Activated CD4-positive, alpha-beta T cell treated with anti-CD3 and anti-CD28 coated beads, Interleukin-2, amount 10 ng/mL, durations not matched to agents 7 days and 5 days (primary cell): ENCODE measurements around the gene TRPM7. TPM values are rescaled to one million over a fixed set of nuclear protein-coding genes. Genes with fewer than 3 reads are reported as not detected.

Experiments used
- CTCF ChIA-PET: fragments of 350-600 bp; sonication (Branson Sonifier 250); formaldehyde crosslinking; loops from one replicate; lab custom pipeline; 2021; ENCODE audit warnings: antibody characterized with exemption; lab: Charles Lee
- POLR2A ChIA-PET: fragments of 350-600 bp; sonication (Branson Sonifier 250); formaldehyde crosslinking; loops from one replicate; lab custom pipeline; 2021; ENCODE audit warnings: antibody characterized with exemption; lab: Charles Lee
- DNase-seq: peaks from one replicate; pipeline ENCODE4 v3.0.0-alpha.2; 2020
- H3K27ac Mint-ChIP-seq: one replicate; pipeline ENCODE4 v1.8.0; 2021; ENCODE audit warnings: mild to moderate bottlenecking, moderate library complexity, mixed read lengths
- H3K27me3 Mint-ChIP-seq: one replicate; pipeline ENCODE4 v1.8.0; 2021; ENCODE audit warnings: mixed read lengths
- H3K36me3 Mint-ChIP-seq: one replicate; pipeline ENCODE4 v1.8.0; 2021; ENCODE audit warnings: low read depth, mixed read lengths
- H3K4me1 Mint-ChIP-seq: one replicate; pipeline ENCODE4 v1.8.0; 2021; ENCODE audit warnings: mixed read lengths
- H3K4me3 Mint-ChIP-seq: one replicate; pipeline ENCODE4 v1.8.0; 2021; ENCODE audit warnings: mild to moderate bottlenecking, moderate library complexity, mixed read lengths
- H3K9me3 Mint-ChIP-seq: one replicate; pipeline ENCODE4 v1.8.0; 2021; ENCODE audit warnings: mixed read lengths
- total RNA-seq, 2 experiments: library from RNA; stranded (reverse); gene quantifications; one replicate each; pipeline ENCODE4 v1.2.3, GENCODE V29; 2021

TRPM7 gene
- total RNA-seq, 2 experiments from 2014 or later: 39.6 to 44.2 TPM

DNA sequence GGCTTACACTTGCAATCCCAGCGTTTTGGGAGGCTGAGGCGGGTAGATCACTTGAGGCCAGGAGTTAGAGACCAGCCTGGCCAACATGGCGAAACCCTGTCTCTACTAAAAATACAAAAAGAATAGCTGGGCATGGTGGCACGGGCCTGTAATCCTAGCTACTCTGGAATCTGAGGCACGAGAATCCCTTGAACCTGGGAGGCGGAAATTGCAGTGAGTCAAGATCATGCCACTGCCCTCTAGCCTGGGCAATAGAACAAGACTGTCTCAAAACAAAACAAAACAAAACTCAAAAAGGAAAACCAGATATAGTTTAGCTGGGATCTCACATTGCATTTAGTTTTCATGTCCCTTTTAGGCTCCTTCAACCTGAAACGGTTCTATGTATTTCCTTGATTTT, 137.3 kb downstream of the TRPM7 start:
- H3K4me3 Mint-ChIP-seq: no peak overlapping the region
- no peaks in the 10 kb centered on the region for H3K9me3 Mint-ChIP-seq
- H3K36me3 Mint-ChIP-seq: no peaks in the 10 kb centered on the region
- no peak for DNase-seq
- H3K27me3 Mint-ChIP-seq: peaks cover 4% of the 10 kb centered on the region
- POLR2A ChIA-PET: no interaction called here
- CTCF ChIA-PET: interaction anchor here (0.6 to 1.5 kb wide), 3 partner anchors 12 to 83 kb away, joined by 3 to 5 read pairs (median 4); no protein-coding TSS in a partner anchor
- H3K27ac Mint-ChIP-seq: no peak overlapping the region
- peaks cover 1% of the 10 kb centered on the region for H3K4me1 Mint-ChIP-seq

GRCh38 chr15:50546566-50546965, 140.0 kb downstream of the TRPM7 start, which contains the start of gene USP50:
Gene USP50 (minus strand): TSS chr15:50546666. CDS start chr15:50546525, 141 bp downstream.
- POLR2A ChIA-PET: no interaction called here
- Mint-ChIP-seq H3K4me1 (no peaks in the 10 kb centered on the region), H3K9me3 (no peaks in the 10 kb centered on the region), H3K4me3 (no peak within 1 kb of the TSS), H3K27me3 (peaks cover 7% of the 10 kb centered on the region), H3K36me3 (no peaks in the 10 kb centered on the region), H3K27ac (no peak within 1 kb of the TSS)
- CTCF ChIA-PET: interaction anchor here (1.3 kb wide), 1 partner anchor 16 kb away, joined by 4 read pairs; no protein-coding TSS in a partner anchor
- DNase-seq: no peak

DNA sequence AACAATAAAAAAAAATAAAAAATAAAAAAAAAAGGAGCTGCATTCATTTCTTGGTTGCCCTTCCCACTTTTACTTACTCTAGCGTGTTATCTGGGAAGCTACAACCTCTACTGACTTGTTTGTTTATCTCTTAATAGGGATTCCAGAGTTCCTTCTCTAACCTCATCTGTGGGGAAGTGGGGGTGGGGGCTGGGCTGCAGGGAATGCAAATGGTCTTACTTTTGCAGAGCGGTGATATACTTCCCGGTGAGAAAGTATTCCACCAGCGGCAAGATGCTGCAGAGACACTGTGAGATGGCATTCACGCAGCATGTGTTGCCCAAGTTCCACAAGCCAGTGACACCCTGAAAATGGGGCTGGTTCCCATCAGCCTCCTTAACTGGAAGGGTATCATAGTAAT, 142.2 kb downstream of the TRPM7 start:
- Mint-ChIP-seq H3K4me1 (no peaks in the 10 kb centered on the region), H3K27ac (no peak overlapping the region), H3K9me3 (no peaks in the 10 kb centered on the region), H3K27me3 (peaks cover 7% of the 10 kb centered on the region), H3K4me3 (no peak overlapping the region), H3K36me3 (no peaks in the 10 kb centered on the region)
- ChIA-PET CTCF (interaction anchor here (0.6 to 0.9 kb wide), 2 partner anchors 9 to 20 kb away, joined by 4 to 6 read pairs; no protein-coding TSS in a partner anchor), POLR2A (no interaction called here)
- DNase-seq: no peak

GRCh38 chr15:50543556-50543955, 143.0 kb downstream of the TRPM7 start:
- no peaks in the 10 kb centered on the region for H3K9me3 Mint-ChIP-seq
- DNase-seq: no peak
- no peaks in the 10 kb centered on the region for H3K36me3 Mint-ChIP-seq
- POLR2A ChIA-PET: no interaction called here
- no peak overlapping the region for H3K27ac Mint-ChIP-seq
- no peaks in the 10 kb centered on the region for H3K4me1 Mint-ChIP-seq
- CTCF ChIA-PET: interaction anchor here (0.8 to 1.3 kb wide), 2 partner anchors 10 to 13 kb away, joined by 4 read pairs; no protein-coding TSS in a partner anchor
- no peak overlapping the region for H3K4me3 Mint-ChIP-seq
- H3K27me3 Mint-ChIP-seq: peaks cover 7% of the 10 kb centered on the region

GRCh38 chr15:50542887-50543210, 143.7 kb downstream of the TRPM7 start:
- H3K4me1 Mint-ChIP-seq: no peaks in the 10 kb centered on the region
- no peaks in the 10 kb centered on the region for H3K9me3 Mint-ChIP-seq
- no peaks in the 10 kb centered on the region for H3K36me3 Mint-ChIP-seq
- no peak overlapping the region for H3K4me3 Mint-ChIP-seq
- POLR2A ChIA-PET: no interaction called here
- H3K27ac Mint-ChIP-seq: no peak overlapping the region
- CTCF ChIA-PET: interaction anchor here (0.8 to 1.3 kb wide), 2 partner anchors 11 to 12 kb away, joined by 4 read pairs; no protein-coding TSS in a partner anchor
- DNase-seq: no peak
- peaks cover 7% of the 10 kb centered on the region for H3K27me3 Mint-ChIP-seq

GRCh38 chr15:50531766-50532165, 154.8 kb downstream of the TRPM7 start:
- ChIA-PET CTCF (interaction anchor here (0.6 to 1.4 kb wide), 3 partner anchors 34 to 263 kb away, joined by 3 to 6 read pairs (median 4); no protein-coding TSS in a partner anchor), POLR2A (no interaction called here)
- no peak overlapping the region for H3K27ac Mint-ChIP-seq
- no peak for DNase-seq
- H3K4me1 Mint-ChIP-seq: peaks cover 3% of the 10 kb centered on the region
- H3K4me3 Mint-ChIP-seq: no peak overlapping the region
- peaks cover 3% of the 10 kb centered on the region for H3K27me3 Mint-ChIP-seq
- no peaks in the 10 kb centered on the region for H3K36me3 Mint-ChIP-seq
- H3K9me3 Mint-ChIP-seq: no peaks in the 10 kb centered on the region

DNA sequence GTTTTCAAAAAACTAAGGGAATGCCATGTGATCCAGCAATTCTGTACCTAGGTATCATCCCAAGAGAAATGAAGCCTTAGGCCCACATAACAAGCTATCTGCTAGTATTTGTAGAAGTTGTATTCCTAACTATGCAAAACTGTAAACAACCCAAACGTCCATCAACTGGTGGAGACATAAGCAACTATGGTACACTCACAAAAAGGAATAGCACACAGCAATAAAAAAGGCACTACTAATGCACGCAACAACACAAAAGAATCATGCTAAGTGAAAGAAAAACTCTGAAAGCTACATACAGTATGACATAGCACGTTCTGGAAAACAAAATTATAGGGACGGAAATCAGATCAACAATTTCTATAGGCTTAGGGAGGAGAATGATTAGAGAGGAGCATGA, 155.4 kb downstream of the TRPM7 start:
- no peak for DNase-seq
- H3K36me3 Mint-ChIP-seq: no peaks in the 10 kb centered on the region
- H3K9me3 Mint-ChIP-seq: no peaks in the 10 kb centered on the region
- H3K4me1 Mint-ChIP-seq: peaks cover 3% of the 10 kb centered on the region
- no peak overlapping the region for H3K27ac Mint-ChIP-seq
- H3K27me3 Mint-ChIP-seq: peaks cover 3% of the 10 kb centered on the region
- ChIA-PET POLR2A (no interaction called here), CTCF (interaction anchor here (0.8 to 1.4 kb wide), 4 partner anchors 9 to 53 kb away, joined by 3 to 4 read pairs (median 4); no protein-coding TSS in a partner anchor)
- H3K4me3 Mint-ChIP-seq: no peak overlapping the region

DNA sequence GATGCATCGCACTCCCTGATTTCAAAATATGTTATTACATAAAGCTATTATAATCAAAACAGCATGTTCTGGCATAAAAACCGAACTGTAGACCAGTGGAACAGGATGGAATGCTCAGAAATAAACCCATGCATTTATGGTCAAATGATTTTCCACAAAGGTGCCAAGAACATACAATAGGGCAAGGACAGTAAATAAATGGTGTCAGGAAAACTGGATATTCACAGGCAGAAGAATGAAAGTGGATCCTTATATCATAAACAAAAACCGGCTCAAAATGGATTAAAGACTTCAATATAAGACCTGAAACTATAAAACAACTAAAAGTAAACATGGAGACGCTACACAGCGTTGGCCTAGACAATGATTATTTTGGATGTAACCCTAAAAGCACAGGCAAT, 162.7 kb downstream of the TRPM7 start:
- ChIA-PET CTCF (no interaction called here), POLR2A (no interaction called here)
- Mint-ChIP-seq H3K36me3 (no peaks in the 10 kb centered on the region), H3K4me1 (no peaks in the 10 kb centered on the region), H3K4me3 (no peak overlapping the region), H3K9me3 (no peaks in the 10 kb centered on the region), H3K27ac (no peak overlapping the region), H3K27me3 (no peaks in the 10 kb centered on the region)
- no peak for DNase-seq

DNA sequence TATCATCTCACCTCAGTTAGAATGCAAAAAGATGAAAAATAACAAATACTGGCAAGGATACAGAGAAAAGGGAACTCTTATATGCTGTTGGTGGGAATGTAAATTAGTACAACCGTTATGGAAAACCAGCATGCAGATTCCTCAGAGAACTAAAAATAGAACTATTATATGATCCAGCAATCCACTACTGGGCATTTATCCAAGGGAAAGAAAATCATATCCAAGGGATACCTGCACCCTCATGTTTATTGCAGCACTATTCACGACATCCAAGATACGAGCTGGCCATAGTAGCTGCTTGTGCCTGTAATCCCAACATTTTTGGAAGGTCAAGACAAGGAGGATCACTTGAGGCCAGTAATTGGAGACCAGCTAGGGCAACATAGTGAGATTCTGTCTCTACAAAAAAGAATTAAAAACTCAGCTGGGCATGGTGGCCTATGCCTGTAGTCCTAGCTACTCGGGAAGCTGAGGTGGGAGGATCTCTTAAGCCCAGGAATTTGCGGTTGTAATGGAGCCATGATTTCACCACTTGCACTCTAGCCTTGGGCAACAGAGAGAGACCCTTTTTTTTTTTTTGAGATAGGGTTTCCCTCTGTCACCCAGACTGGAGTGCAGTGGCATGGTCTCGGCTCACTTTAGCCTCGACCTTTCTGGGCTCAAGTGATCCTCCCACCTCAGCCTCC, 166.7 kb downstream of the TRPM7 start:
- Mint-ChIP-seq H3K27me3 (no peaks in the 10 kb centered on the region), H3K4me3 (no peak overlapping the region), H3K36me3 (peaks cover 2% of the 10 kb centered on the region), H3K9me3 (peaks cover 4% of the 10 kb centered on the region), H3K27ac (no peak overlapping the region), H3K4me1 (no peaks in the 10 kb centered on the region)
- POLR2A ChIA-PET: interaction anchor here (0.6 kb wide), 1 partner anchor 825 kb away, joined by 3 read pairs; no protein-coding TSS in a partner anchor
- DNase-seq: no peak
- CTCF ChIA-PET: no interaction called here

- Mint-ChIP-seq H3K27ac (no peak overlapping the region), H3K4me1 (no peaks in the 10 kb centered on the region), H3K9me3 (no peaks in the 10 kb centered on the region), H3K27me3 (no peaks in the 10 kb centered on the region), H3K4me3 (no peak overlapping the region), H3K36me3 (peaks cover 2% of the 10 kb centered on the region)
- ChIA-PET CTCF (no interaction called here), POLR2A (no interaction called here)
- DNase-seq: no peak
Measured at GRCh38 chr15:50513001-50513400, 173.6 kb downstream of the TRPM7 start.

Other genes with a start within 250 kb of the TRPM7 start
- not detected for gene USP50, start 140.1 kb downstream of the TRPM7 start, total RNA-seq
- 10 to 100 TPM; 80.0 to 85.2 TPM for gene SPPL2A, start 78.9 kb upstream of the TRPM7 start, total RNA-seq
- 10 to 100 TPM; 12.7 to 14.1 TPM for gene AP4E1, start 221.9 kb upstream of the TRPM7 start, total RNA-seq